ENCODE results near the gene SEMA3D. TPM values are rescaled to one million over a fixed set of nuclear protein-coding genes. Genes with fewer than 3 reads are reported as not detected.

SEMA3D gene
- total and polyA plus RNA-seq, 7 donors = 0.23 to 5.5 (median 2.5) TPM

DNA sequence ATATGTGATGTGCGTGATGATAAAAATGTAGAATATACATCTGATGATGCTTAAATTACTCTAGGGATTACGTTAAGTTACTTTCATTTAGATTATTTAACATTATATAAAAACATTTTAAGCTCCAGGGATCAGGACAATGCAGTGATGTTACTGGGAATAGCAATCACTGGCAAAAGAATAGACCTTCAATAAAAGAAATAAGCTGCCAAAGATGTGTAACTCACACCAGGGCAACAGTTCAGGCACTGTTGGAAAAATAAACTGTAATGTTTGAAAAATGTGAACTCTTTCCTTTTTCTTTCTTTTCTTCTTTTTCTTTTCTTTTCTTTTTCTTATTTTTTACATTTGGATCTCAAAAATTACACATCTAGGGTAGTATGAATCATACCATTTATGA, 131.7 kb downstream of the SEMA3D start:
- Histone ChIP-seq H3K4me1 (no peaks in the 10 kb centered on the region), H3K27me3 (no peaks in the 10 kb centered on the region), H3K27ac (no peak overlapping the region), H3K36me3 (no peaks in the 10 kb centered on the region), H3K4me3 (no peak overlapping the region), H3K9me3 (no peaks in the 10 kb centered on the region)
- WGBS, 2 donors = 70 to 83% methylated on average over 2 of the region's 2 CpGs
- no peak for TF ChIP-seq POLR2AphosphoS5 (IDR thresholded peaks at IDR 0.05)
- no peak for TF ChIP-seq EP300 (IDR thresholded peaks at IDR 0.05)
- TF ChIP-seq, protein P1, sequence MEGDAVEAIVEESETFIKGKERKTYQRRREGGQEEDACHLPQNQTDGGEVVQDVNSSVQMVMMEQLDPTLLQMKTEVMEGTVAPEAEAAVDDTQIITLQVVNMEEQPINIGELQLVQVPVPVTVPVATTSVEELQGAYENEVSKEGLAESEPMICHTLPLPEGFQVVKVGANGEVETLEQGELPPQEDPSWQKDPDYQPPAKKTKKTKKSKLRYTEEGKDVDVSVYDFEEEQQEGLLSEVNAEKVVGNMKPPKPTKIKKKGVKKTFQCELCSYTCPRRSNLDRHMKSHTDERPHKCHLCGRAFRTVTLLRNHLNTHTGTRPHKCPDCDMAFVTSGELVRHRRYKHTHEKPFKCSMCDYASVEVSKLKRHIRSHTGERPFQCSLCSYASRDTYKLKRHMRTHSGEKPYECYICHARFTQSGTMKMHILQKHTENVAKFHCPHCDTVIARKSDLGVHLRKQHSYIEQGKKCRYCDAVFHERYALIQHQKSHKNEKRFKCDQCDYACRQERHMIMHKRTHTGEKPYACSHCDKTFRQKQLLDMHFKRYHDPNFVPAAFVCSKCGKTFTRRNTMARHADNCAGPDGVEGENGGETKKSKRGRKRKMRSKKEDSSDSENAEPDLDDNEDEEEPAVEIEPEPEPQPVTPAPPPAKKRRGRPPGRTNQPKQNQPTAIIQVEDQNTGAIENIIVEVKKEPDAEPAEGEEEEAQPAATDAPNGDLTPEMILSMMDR (IDR thresholded peaks at IDR 0.05) = no peak
- TF ChIP-seq POLR2A (IDR thresholded peaks at IDR 0.05) = no peak
- DNase-seq = no peak
- intact Hi-C loops (cut with DNase I) = no loop called here

DNA sequence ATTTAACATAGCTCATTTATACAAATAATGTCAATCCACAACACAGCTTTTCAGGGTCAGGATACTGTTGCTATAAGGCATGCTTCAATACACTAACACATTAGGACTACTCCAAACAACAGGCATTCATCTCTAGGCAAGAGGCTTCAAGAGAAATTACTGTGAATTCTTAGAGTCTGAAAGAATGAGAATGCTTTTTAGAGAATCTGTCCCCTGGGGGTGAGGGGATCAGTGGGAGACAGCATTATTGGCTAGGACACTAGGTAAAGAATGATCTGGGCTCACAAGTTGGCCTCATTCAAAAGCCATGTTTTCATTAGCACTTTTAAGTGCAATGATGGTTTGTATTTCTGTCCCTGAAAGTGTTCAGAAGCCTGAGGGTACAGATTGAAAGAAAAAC, 132.6 kb downstream of the SEMA3D start:
- TF ChIP-seq, protein P1 (IDR thresholded peaks at IDR 0.05) = no peak
- TF ChIP-seq POLR2A (IDR thresholded peaks at IDR 0.05) (no peak), POLR2AphosphoS5 (IDR thresholded peaks at IDR 0.05) (no peak), EP300 (IDR thresholded peaks at IDR 0.05) (no peak)
- Histone ChIP-seq H3K27ac (no peak overlapping the region), H3K27me3 (no peaks in the 10 kb centered on the region), H3K36me3 (no peaks in the 10 kb centered on the region), H3K9me3 (no peaks in the 10 kb centered on the region), H3K4me3 (no peak overlapping the region), H3K4me1 (no peaks in the 10 kb centered on the region)
- intact Hi-C loops (cut with DNase I) = no loop called here
- no peak for DNase-seq

DNA sequence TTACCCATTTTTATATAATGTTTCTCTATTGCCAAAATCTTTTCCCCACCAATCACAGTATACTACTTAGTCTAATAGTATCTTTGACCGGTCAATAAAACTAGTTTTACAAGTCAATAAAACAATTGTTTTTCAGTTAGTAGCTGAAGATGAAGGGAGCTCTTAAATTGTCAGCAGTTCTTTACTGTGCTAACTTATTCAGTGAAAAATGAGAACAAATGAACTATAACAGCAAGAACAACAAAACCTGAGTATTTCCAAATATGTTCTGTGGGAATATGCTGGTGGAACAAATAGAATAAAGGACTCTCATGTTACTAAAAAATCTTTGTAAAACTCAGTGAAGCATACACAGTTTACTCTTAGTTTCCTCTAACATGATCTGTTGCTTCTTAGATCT, 134.0 kb downstream of the SEMA3D start:
- 59 to 84% methylated on average over 1 of the region's 1 CpG for WGBS, 2 donors
- Histone ChIP-seq H3K9me3 (no peaks in the 10 kb centered on the region), H3K27me3 (no peaks in the 10 kb centered on the region), H3K4me3 (no peak overlapping the region), H3K27ac (no peak overlapping the region), H3K36me3 (no peaks in the 10 kb centered on the region), H3K4me1 (no peaks in the 10 kb centered on the region)
- DNase-seq = no peak
- intact Hi-C loops (cut with DNase I) = no loop called here
- no peak for TF ChIP-seq POLR2A (IDR thresholded peaks at IDR 0.05)
- no peak for TF ChIP-seq EP300 (IDR thresholded peaks at IDR 0.05)
- TF ChIP-seq, protein P1 (IDR thresholded peaks at IDR 0.05) = no peak
- no peak for TF ChIP-seq POLR2AphosphoS5 (IDR thresholded peaks at IDR 0.05)

DNA sequence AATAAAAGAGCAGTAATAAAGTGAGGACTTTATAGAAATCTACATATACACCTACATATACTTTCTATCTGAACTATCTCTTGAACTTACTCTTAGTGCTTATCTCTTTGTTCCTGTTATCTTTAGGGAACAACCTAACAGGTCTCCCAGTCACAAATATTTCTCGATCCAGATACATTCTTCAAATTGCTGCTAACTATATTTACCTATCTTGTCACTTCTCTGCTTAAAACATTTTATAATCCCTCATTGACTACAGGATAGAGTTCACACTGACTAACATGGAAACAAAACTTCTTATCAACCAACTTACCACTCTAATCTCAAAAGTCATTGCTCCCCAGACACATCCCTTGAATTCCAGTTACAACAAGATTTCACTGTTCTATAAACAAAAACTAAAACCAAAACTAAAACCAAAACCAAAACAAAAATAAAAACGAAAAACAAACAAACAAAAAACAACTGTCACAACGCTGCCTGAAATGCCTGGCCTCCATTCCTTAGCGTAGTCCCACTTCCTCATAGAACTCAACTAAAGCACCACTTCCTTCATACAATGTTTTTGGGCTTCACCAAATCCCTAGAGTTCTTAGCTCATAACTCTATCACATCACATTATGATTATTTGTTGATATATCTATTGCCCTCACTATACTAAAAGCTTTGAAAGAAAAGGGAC, 134.7 kb downstream of the SEMA3D start:
- 59 to 83% methylated on average over 4 of the region's 4 CpGs for WGBS, 2 donors
- no peaks in the 10 kb centered on the region for H3K36me3 ChIP-seq

DNA sequence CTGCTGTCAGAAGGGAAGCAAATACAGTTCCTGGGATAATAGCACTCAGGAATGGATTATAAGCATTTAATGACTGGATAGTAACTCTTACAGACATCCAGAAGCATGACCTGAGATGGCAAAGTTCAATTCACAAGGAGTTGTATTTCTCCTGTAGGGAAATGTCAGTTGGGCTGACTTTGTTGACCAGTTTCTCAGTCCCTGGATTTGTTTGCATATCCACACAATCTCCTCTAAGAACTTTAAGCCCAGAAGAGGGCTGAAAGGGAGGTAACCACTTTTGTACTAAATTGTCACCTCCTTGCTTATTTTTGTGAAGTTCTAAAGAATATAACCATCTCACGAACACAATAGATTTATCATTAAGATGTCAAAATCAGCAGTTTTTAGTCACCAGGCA, 140.3 kb downstream of the SEMA3D start:
- Histone ChIP-seq H3K36me3 (no peaks in the 10 kb centered on the region), H3K27me3 (no peaks in the 10 kb centered on the region), H3K4me1 (no peaks in the 10 kb centered on the region), H3K27ac (no peak overlapping the region), H3K9me3 (no peaks in the 10 kb centered on the region), H3K4me3 (no peak overlapping the region)
- intact Hi-C loops (cut with DNase I) = loop anchor here (10.0 kb wide), 1 partner anchor 808 kb away; no protein-coding TSS in a partner anchor
- DNase-seq = no peak
- TF ChIP-seq EP300 (IDR thresholded peaks at IDR 0.05) (no peak), POLR2AphosphoS5 (IDR thresholded peaks at IDR 0.05) (no peak), POLR2A (IDR thresholded peaks at IDR 0.05) (no peak)
- TF ChIP-seq, protein P1 (IDR thresholded peaks at IDR 0.05) = no peak
- 75 to 87% methylated on average over 1 of the region's 1 CpG for WGBS, 2 donors

More for the DNA sequence above, 134.7 kb downstream of the SEMA3D start:
- Histone ChIP-seq H3K27me3 (no peaks in the 10 kb centered on the region), H3K4me3 (no peak overlapping the region), H3K27ac (no peak overlapping the region), H3K4me1 (no peaks in the 10 kb centered on the region), H3K9me3 (no peaks in the 10 kb centered on the region)
- TF ChIP-seq POLR2A (IDR thresholded peaks at IDR 0.05) = no peak
- no peak for DNase-seq
- intact Hi-C loops (cut with DNase I) = no loop called here

Measured in sigmoid colon (tissue), 7 donors.